PC-3 (cell line): ENCODE measurements around the gene ST3GAL2. TPM values are rescaled to one million over a fixed set of nuclear protein-coding genes. Genes with fewer than 3 reads are reported as not detected.

Experiments used
- ATAC-seq: fragments of 200-7000 bp; cut with Tn5 transposase; 2 replicates; pipeline ENCODE4 v1.9.1; 2020; ENCODE audit warnings: mild to moderate bottlenecking, moderate library complexity
- BruUV-seq: library from RNA; stranded (reverse); fragments of 400-500 nt; replicated peaks from 2 replicates; lab custom pipeline; 2021; lab: Mats Ljungman, UMichigan
- CTCF ChIA-PET: fragments of 300-600 bp; sonication (Branson Sonifier 250); formaldehyde crosslinking; loops from one replicate; lab custom pipeline; 2022; ENCODE audit warnings: antibody characterized with exemption; lab: Charles Lee
- POLR2A ChIA-PET: fragments of 300-600 bp; sonication (Branson Sonifier 250); formaldehyde crosslinking; loops from one replicate; lab custom pipeline; 2022; ENCODE audit warnings: antibody characterized with exemption; ENCODE audit not compliant: unreplicated experiment; lab: Charles Lee
- DNase-seq: peaks from one replicate; pipeline ENCODE4 v3.0.0-alpha.2; 2015
- H2AFZ ChIP-seq: fragments of 300-600 bp; sonication (generic); 2 replicates; pipeline ENCODE4 v1.6.0; 2016; ENCODE audit warnings: antibody characterized with exemption, low read length
- H3F3A ChIP-seq: fragments of 300-600 bp; sonication (generic); one replicate; pipeline ENCODE4 v1.6.0; 2017; ENCODE audit warnings: antibody characterized with exemption, low read length, control low read depth, mild to moderate bottlenecking; ENCODE audit not compliant: unreplicated experiment
- H3K27ac ChIP-seq: fragments of 300-600 bp; sonication (generic); 2 replicates; pipeline ENCODE4 v1.5.1; 2016; ENCODE audit warnings: mild to moderate bottlenecking, low read length
- H3K27me3 ChIP-seq: fragments of 300-600 bp; sonication (generic); 2 replicates; pipeline ENCODE4 v1.6.1; 2016; ENCODE audit warnings: low read length, mixed read lengths
- H3K36me3 ChIP-seq: fragments of 300-600 bp; sonication (generic); 2 replicates; pipeline ENCODE4 v1.6.1; 2016; ENCODE audit warnings: low read depth, mixed run types, low read length, mixed read lengths
- H3K4me1 ChIP-seq: fragments of 300-600 bp; sonication (generic); 2 replicates; pipeline ENCODE4 v1.5.1; 2016; ENCODE audit warnings: low read length; ENCODE audit not compliant: insufficient read depth
- H3K4me2 ChIP-seq: fragments of 300-600 bp; sonication (generic); 2 replicates; pipeline ENCODE4 v1.6.0; 2016; ENCODE audit warnings: low read length
- H3K4me3 ChIP-seq: fragments of 300-600 bp; sonication (generic); 2 replicates; pipeline ENCODE4 v1.5.1; 2016; ENCODE audit warnings: mild to moderate bottlenecking, low read length, mixed read lengths
- H3K79me2 ChIP-seq: fragments of 300-600 bp; sonication (generic); 2 replicates; pipeline ENCODE4 v1.6.1; 2017; ENCODE audit warnings: low read length, mixed read lengths
- H3K9ac ChIP-seq: fragments of 300-600 bp; sonication (generic); 2 replicates; pipeline ENCODE4 v1.6.0; 2016; ENCODE audit warnings: mild to moderate bottlenecking, low read length
- H3K9me2 ChIP-seq: fragments of 300-600 bp; sonication (generic); replicated peaks from 2 replicates; pipeline ENCODE4 v1.6.1; 2016; ENCODE audit warnings: mixed run types, low read length, mixed read lengths
- H3K9me3 ChIP-seq: fragments of 300-600 bp; sonication (generic); 2 replicates; pipeline ENCODE4 v1.6.1; 2016; ENCODE audit warnings: low read length, mixed read lengths
- H4K20me1 ChIP-seq: fragments of 300-600 bp; sonication (generic); 2 replicates; pipeline ENCODE4 v1.6.1; 2016; ENCODE audit warnings: low read length, mixed read lengths
- EZH2 ChIP-seq: fragments of 300-600 bp; sonication (generic); IDR thresholded peaks from one replicate; pipeline ENCODE4 v1.6.1; 2017; ENCODE audit warnings: antibody characterized with exemption, mild to moderate bottlenecking, low read length; ENCODE audit not compliant: unreplicated experiment
- EZH2phosphoT487 ChIP-seq: fragments of 300-600 bp; sonication (generic); IDR thresholded peaks from 2 replicates; pipeline ENCODE4 v1.6.1; 2018; ENCODE audit warnings: mild to moderate bottlenecking, antibody characterized with exemption, low read length, borderline replicate concordance
- intact Hi-C: fragments of 100-400 bp; cut with micrococcal nuclease; formaldehyde crosslinking; loops from 2 replicates; pipeline ENCODE4 v1.9.0; 2023
- total RNA-seq: library from RNA; depleted of rRNA; stranded (reverse); fragments of >200 nt; gene quantifications from 2 replicates; pipeline ENCODE4 v1.2.3, GENCODE V29; 2014
- TF ChIP-seq, protein P1 (sequence below): fragments of 300-600 bp; sonication (generic); conservative IDR thresholded peaks from 2 replicates; pipeline ENCODE4 v1.5.1; 2017; ENCODE audit warnings: antibody characterized with exemption, low read depth, mild to moderate bottlenecking, low read length

The ST3GAL2 gene
- total RNA-seq, 1 experiment from 2014 or later: 9.8 TPM

DNA sequence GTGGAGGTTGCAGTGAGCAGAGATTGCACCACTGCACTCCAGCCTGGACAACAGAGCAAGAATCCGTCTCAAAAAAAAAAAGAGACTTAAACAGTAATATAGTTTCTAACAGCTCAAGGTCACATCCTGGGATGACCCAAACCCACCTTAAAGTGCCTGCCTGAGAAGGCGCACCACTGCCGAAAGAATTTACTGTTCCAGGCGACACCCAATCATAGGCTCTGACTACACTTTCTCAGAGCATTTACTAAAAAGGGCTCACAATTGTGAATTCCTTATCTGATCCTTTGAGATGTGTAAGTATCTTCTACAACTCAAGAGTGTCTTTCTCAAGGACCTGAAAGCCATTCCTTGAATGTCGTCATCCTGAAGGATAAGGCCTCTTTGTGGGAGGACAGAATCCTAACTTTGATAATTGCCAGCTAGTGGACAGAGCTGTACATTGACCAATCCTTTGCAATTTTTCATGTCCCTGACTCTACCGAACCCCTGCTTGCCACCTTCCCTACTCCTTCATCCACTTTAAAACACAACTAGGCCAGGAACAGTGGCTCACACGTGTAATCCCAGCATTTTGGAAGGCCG, 2.6 kb upstream of the ST3GAL2 start:
- POLR2A ChIA-PET: no interaction called here
- Histone ChIP-seq H4K20me1 (no peaks in the 10 kb centered on the region), H3K36me3 (no peaks in the 10 kb centered on the region), H3F3A (no peaks in the 10 kb centered on the region), H2AFZ (no peak overlapping the region), H3K27ac (no peak overlapping the region), H3K4me2 (no peak overlapping the region), H3K4me1 (peaks cover 15% of the 10 kb centered on the region), H3K4me3 (no peak overlapping the region), H3K9ac (no peak overlapping the region), H3K9me2 (no peaks in the 10 kb centered on the region), H3K9me3 (no peaks in the 10 kb centered on the region), H3K79me2 (peaks cover 19% of the 10 kb centered on the region), H3K27me3 (no peaks in the 10 kb centered on the region)
- ATAC-seq (no peak), DNase-seq (no peak)
- TF ChIP-seq EZH2 (no peak), EZH2phosphoT487 (no peak)
- TF ChIP-seq, protein P1, sequence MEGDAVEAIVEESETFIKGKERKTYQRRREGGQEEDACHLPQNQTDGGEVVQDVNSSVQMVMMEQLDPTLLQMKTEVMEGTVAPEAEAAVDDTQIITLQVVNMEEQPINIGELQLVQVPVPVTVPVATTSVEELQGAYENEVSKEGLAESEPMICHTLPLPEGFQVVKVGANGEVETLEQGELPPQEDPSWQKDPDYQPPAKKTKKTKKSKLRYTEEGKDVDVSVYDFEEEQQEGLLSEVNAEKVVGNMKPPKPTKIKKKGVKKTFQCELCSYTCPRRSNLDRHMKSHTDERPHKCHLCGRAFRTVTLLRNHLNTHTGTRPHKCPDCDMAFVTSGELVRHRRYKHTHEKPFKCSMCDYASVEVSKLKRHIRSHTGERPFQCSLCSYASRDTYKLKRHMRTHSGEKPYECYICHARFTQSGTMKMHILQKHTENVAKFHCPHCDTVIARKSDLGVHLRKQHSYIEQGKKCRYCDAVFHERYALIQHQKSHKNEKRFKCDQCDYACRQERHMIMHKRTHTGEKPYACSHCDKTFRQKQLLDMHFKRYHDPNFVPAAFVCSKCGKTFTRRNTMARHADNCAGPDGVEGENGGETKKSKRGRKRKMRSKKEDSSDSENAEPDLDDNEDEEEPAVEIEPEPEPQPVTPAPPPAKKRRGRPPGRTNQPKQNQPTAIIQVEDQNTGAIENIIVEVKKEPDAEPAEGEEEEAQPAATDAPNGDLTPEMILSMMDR: no peak
- intact Hi-C loops: no loop called here
- CTCF ChIA-PET: no interaction called here
- BruUV-seq: no TSS peak

DNA sequence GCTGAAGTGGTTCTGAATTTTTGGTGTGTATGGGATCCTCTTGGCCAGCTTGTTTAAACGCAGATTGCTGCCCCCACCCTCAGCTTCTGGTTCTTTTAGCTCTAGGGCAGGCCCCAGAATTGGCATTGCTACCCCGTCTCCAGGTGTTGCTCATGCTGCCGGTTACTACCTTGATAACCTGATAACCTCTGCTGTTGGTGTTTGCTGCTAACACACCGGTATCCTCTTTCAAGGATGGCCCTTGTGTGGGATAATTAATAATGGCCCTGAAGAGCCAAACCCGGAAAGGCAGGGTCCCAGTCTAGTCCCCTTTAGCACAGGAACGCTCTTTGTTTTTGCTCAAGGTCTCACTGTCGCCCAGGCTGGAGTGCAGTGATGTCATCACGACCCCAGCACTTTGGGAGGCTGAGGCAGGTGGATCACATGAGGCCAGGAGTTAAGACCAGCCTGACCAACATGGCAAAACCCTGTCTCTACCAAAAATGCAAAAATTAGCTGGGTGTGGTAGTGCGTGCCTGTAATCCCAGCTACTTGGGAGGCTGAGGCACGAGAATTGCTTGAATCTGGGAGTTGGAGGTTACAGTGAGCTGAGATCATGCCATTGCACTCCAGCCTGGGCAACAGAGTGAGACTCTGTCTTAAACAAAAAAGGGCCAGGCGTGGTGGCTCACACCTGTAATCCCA, 1.3 kb upstream of the ST3GAL2 start:
- H3K9me3 ChIP-seq: no peaks in the 10 kb centered on the region
- no peaks in the 10 kb centered on the region for H3K36me3 ChIP-seq
- no peaks in the 10 kb centered on the region for H3K27me3 ChIP-seq
- H4K20me1 ChIP-seq: no peaks in the 10 kb centered on the region
- no peaks in the 10 kb centered on the region for H3K9me2 ChIP-seq
- no peak overlapping the region for H3K9ac ChIP-seq
- DNase-seq: no peak
- H3K4me1 ChIP-seq: peaks cover 15% of the 10 kb centered on the region
- H2AFZ ChIP-seq: peak overlapping the region; percentile 93
- no peak overlapping the region for H3K27ac ChIP-seq
- peak overlapping the region; percentile 85 for H3K4me3 ChIP-seq
- no peaks in the 10 kb centered on the region for H3F3A ChIP-seq
- CTCF ChIA-PET: no interaction called here
- BruUV-seq: no TSS peak
- H3K4me2 ChIP-seq: peak overlapping the region; percentile 99
- intact Hi-C loops: no loop called here
- no peak for TF ChIP-seq EZH2phosphoT487
- TF ChIP-seq EZH2: no peak
- TF ChIP-seq, protein P1: no peak
- POLR2A ChIA-PET: no interaction called here
- ATAC-seq: no peak
- peaks cover 21% of the 10 kb centered on the region for H3K79me2 ChIP-seq

DNA sequence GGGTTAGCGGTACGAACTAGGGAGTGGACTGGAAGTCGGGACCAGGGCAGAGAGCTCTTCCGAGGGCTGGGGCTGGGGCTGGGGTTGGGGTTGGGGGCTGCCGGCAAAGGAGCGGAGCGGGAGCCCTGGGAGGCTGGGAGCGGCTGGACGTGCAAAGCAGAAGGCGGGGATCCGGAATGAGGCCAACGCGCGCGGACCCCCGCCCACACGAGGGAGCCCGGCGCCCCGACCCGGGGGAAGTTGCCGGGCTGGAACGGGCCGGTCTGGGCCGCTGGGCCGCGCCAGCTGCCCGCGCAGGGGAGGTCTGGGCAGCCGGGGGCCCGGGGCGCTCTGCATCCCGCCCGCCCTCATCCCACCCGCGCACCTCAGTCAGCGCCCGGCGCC, 323 bp downstream of the ST3GAL2 start:
- TF ChIP-seq EZH2 (no peak), EZH2phosphoT487 (no peak)
- TF ChIP-seq, protein P1: no peak
- peak; percentile 10 for ATAC-seq
- Histone ChIP-seq H3K4me1 (peaks cover 20% of the 10 kb centered on the region), H3K4me3 (peak overlapping the region; percentile 85), H3K9ac (no peak overlapping the region; the same call in 1 of the 2 replicates), H3K9me2 (no peaks in the 10 kb centered on the region), H3K27ac (no peak overlapping the region), H3K9me3 (no peaks in the 10 kb centered on the region), H3K4me2 (peak overlapping the region; percentile 96), H2AFZ (peak overlapping the region; percentile 23; the same call in 1 of the 2 replicates), H3K79me2 (peaks cover 21% of the 10 kb centered on the region), H3K36me3 (no peaks in the 10 kb centered on the region), H3K27me3 (no peaks in the 10 kb centered on the region), H4K20me1 (no peaks in the 10 kb centered on the region), H3F3A (no peaks in the 10 kb centered on the region)
- DNase-seq: no peak
- CTCF ChIA-PET: interaction anchor here (0.6 to 1.3 kb wide), 2 partner anchors 26 to 69 kb away, joined by 4 read pairs; no protein-coding TSS in a partner anchor
- intact Hi-C loops: loop anchor here (2.0 kb wide), 1 partner anchor 58 kb away; no protein-coding TSS in a partner anchor
- POLR2A ChIA-PET: no interaction called here
- BruUV-seq: no TSS peak
